Measurements from ENCODE around the gene FYN. TPM values are rescaled to one million over a fixed set of nuclear protein-coding genes. Genes with fewer than 3 reads are reported as not detected.

FYN gene
- total and polyA plus RNA-seq, 2 of the 13 experiments (the other 11 are each of a cell fraction or from before 2014, with no cell fraction given), result 15.5 to 24.6 TPM

GRCh38 chr6:111709615-111710398 is 163.4 kb downstream of the FYN start (continued):
- 0 out of 2 replicates have a peak, but pooled peaks have one; percentile 40 for TF ChIP-seq MAZ (IDR thresholded peaks at IDR 0.05; ENCODE audit: borderline replicate concordance, low read depth, low read length)
- TF ChIP-seq MAZ (CRISPR knock-in tag; IDR thresholded peaks at IDR 0.05; ENCODE audit: low read depth), result no peak
- no peak for TF ChIP-seq ZNF619 (CRISPR knock-in tag; IDR thresholded peaks at IDR 0.05)
- no peak for TF ChIP-seq POLR2A (IDR thresholded peaks at IDR 0.05; ENCODE audit: insufficient read depth in 1 of 2, low read depth in 2 of 2, low read length in 2 of 2)
- no peak for TF ChIP-seq U2AF2 (IDR thresholded peaks at IDR 0.05; ENCODE audit: low read depth, low read length)
- peak; percentile 90 for TF ChIP-seq SMC3 (IDR thresholded peaks at IDR 0.05; ENCODE audit: low read length)
- no peak for TF ChIP-seq ZBTB1 (CRISPR knock-in tag; IDR thresholded peaks at IDR 0.05; ENCODE audit: borderline replicate concordance)
- TF ChIP-seq ZMYM3 (CRISPR knock-in tag; IDR thresholded peaks at IDR 0.05), result no peak
- no peak for TF ChIP-seq ZNF629 (CRISPR knock-in tag; conservative IDR thresholded peaks at IDR 0.05)
- TF ChIP-seq PHF20 (CRISPR knock-in tag; IDR thresholded peaks at IDR 0.05), result no peak
- no peak for TF ChIP-seq ZNF383 (CRISPR knock-in tag; IDR thresholded peaks at IDR 0.05; ENCODE audit: borderline replicate concordance)
- no peak for TF ChIP-seq DNMT1 (CRISPR knock-in tag; IDR thresholded peaks at IDR 0.05)
- TF ChIP-seq ZNF549 (CRISPR knock-in tag; IDR thresholded peaks at IDR 0.05), result no peak
- no peak for TF ChIP-seq ZBTB49 (CRISPR knock-in tag; IDR thresholded peaks at IDR 0.05; ENCODE audit: borderline replicate concordance)
- TF ChIP-seq ZBTB10 (CRISPR knock-in tag; IDR thresholded peaks at IDR 0.05; ENCODE audit: borderline replicate concordance), result no peak
- TF ChIP-seq SETDB1 (CRISPR knock-in tag; IDR thresholded peaks at IDR 0.05; ENCODE audit: borderline replicate concordance), result no peak
- peak in 1 of 2 experiments; percentile 41; a peak in 1 of 4 replicates for TF ChIP-seq KLF16 (CRISPR knock-in tag; IDR thresholded peaks at IDR 0.05)
- TF ChIP-seq ZIK1 (CRISPR knock-in tag; IDR thresholded peaks at IDR 0.05; ENCODE audit: borderline replicate concordance, low read depth), result no peak
- no peak for TF ChIP-seq SATB2 (CRISPR knock-in tag; IDR thresholded peaks at IDR 0.05)
- TF ChIP-seq HOXA9 (CRISPR knock-in tag; IDR thresholded peaks at IDR 0.05; ENCODE audit: borderline replicate concordance), result no peak

Data from HepG2 (cell line).